Muscle of leg (tissue), 11 donors: ENCODE results near the gene GFAP. TPM values are rescaled to one million over a fixed set of nuclear protein-coding genes. Genes with fewer than 3 reads are reported as not detected.

Experiments
- DNase-seq: peaks from one replicate; pipeline ENCODE4 v3.0.0; 2013
- H3K27ac ChIP-seq: one replicate; pipeline ENCODE4 v1.5.1; 2013; ENCODE audit warnings: mild to moderate bottlenecking, low read length, control low read depth
- H3K27me3 ChIP-seq: one replicate; pipeline ENCODE4 v1.6.1; 2013; ENCODE audit warnings: low read length; ENCODE audit not compliant: control insufficient read depth, insufficient read depth
- H3K36me3 ChIP-seq: one replicate; pipeline ENCODE4 v1.6.1; 2013; ENCODE audit warnings: low read length; ENCODE audit not compliant: control insufficient read depth, insufficient read depth
- H3K4me1 ChIP-seq: one replicate; pipeline ENCODE4 v1.6.1; 2013; ENCODE audit warnings: low read length; ENCODE audit not compliant: control insufficient read depth, insufficient read depth
- H3K4me3 ChIP-seq: one replicate; pipeline ENCODE4 v1.5.1; 2013; ENCODE audit warnings: low read length, control low read depth
- H3K9me3 ChIP-seq: replicated peaks from 2 replicates; pipeline ENCODE4 v1.6.1; 2013; ENCODE audit warnings: low read depth, low read length; ENCODE audit not compliant: control insufficient read depth
- WGBS: methylation state at CpG from one replicate; pipeline ENCODE4 v1.1.5; 2013; ENCODE audit warnings: missing lambda C conversion rate; ENCODE audit not compliant: insufficient coverage; 5-methylcytosine and 5-hydroxymethylcytosine counted together
- polyA plus RNA-seq, 8 donors: library from polyadenylated mRNA; unstranded; fragments of 120-200 nt; gene quantifications; one replicate each; pipeline versions ENCODE4 v1.2.1 to v1.2.3, GENCODE V29; 2013; ENCODE audit warnings: inconsistent platforms in 1 of 8, low replicate concordance in 1 of 8; ENCODE audit not compliant: insufficient read length in 8 of 8, insufficient read depth in 1 of 8
- total RNA-seq: library from RNA; stranded (reverse); fragments of 120-200 nt; gene quantifications from one replicate; pipeline ENCODE4 v1.2.4, GENCODE V29; 2013

GFAP gene
- total and polyA plus RNA-seq, 9 donors = 0.12 to 1.1 (median 0.29) TPM

- no peak overlapping the region for H3K27ac ChIP-seq
- H3K27me3 ChIP-seq = peaks cover 22% of the 10 kb centered on the region
- H3K4me1 ChIP-seq = peaks cover 18% of the 10 kb centered on the region
- 69% methylated on average over 7 of the region's 19 CpGs for WGBS
- DNase-seq = no peak
- H3K36me3 ChIP-seq = peaks cover 16% of the 10 kb centered on the region
- H3K4me3 ChIP-seq = no peak overlapping the region
- no peaks in the 10 kb centered on the region for H3K9me3 ChIP-seq
Observed at GRCh38 chr17:44922746-44923470, 7.6 kb upstream of the GFAP start.

- no peak for DNase-seq
- peaks cover 22% of the 10 kb centered on the region for H3K27me3 ChIP-seq
- peaks cover 24% of the 10 kb centered on the region for H3K4me1 ChIP-seq
- WGBS = 91% methylated on average over 5 of the region's 6 CpGs
- peaks cover 8% of the 10 kb centered on the region for H3K36me3 ChIP-seq
- no peak overlapping the region for H3K27ac ChIP-seq
- H3K4me3 ChIP-seq = no peak overlapping the region
- no peaks in the 10 kb centered on the region for H3K9me3 ChIP-seq
Observed at GRCh38 chr17:44922136-44922535, 6.8 kb upstream of the GFAP start.

GRCh38 chr17:44921122-44921882 lies 6.0 kb upstream of the GFAP start:
- Histone ChIP-seq H3K4me3 (no peak overlapping the region), H3K36me3 (peaks cover 3% of the 10 kb centered on the region), H3K27me3 (peaks cover 22% of the 10 kb centered on the region), H3K27ac (no peak overlapping the region), H3K4me1 (peaks cover 32% of the 10 kb centered on the region), H3K9me3 (no peaks in the 10 kb centered on the region)
- peak; percentile 38 for DNase-seq
- WGBS = 17% methylated on average over 6 of the region's 11 CpGs

- Histone ChIP-seq H3K36me3 (no peaks in the 10 kb centered on the region), H3K4me1 (peaks cover 40% of the 10 kb centered on the region), H3K27me3 (peaks cover 22% of the 10 kb centered on the region), H3K4me3 (no peak overlapping the region), H3K9me3 (no peaks in the 10 kb centered on the region), H3K27ac (no peak overlapping the region)
- DNase-seq = no peak
- WGBS = 33% methylated on average over 3 of the region's 7 CpGs
Observed at GRCh38 chr17:44920565-44920940, 5.3 kb upstream of the GFAP start.

- Histone ChIP-seq H3K27me3 (peaks cover 22% of the 10 kb centered on the region), H3K36me3 (no peaks in the 10 kb centered on the region), H3K4me3 (no peak overlapping the region), H3K9me3 (no peaks in the 10 kb centered on the region), H3K27ac (no peak overlapping the region), H3K4me1 (peaks cover 43% of the 10 kb centered on the region)
- DNase-seq = peak; percentile 89
- WGBS = 12% methylated on average over 6 of the region's 9 CpGs
Observed at GRCh38 chr17:44919885-44920564, 4.7 kb upstream of the GFAP start.

GRCh38 chr17:44919411-44919810 lies 4.1 kb upstream of the GFAP start:
- H3K4me1 ChIP-seq = peaks cover 47% of the 10 kb centered on the region
- no peak overlapping the region for H3K27ac ChIP-seq
- DNase-seq = no peak
- H3K9me3 ChIP-seq = no peaks in the 10 kb centered on the region
- H3K4me3 ChIP-seq = no peak overlapping the region
- no peaks in the 10 kb centered on the region for H3K36me3 ChIP-seq
- WGBS = 43% methylated on average over 1 of the region's 2 CpGs
- peaks cover 25% of the 10 kb centered on the region for H3K27me3 ChIP-seq

- H3K27me3 ChIP-seq = peaks cover 39% of the 10 kb centered on the region
- WGBS = no CpG with 5 or more reads among the region's 2 CpGs
Observed at GRCh38 chr17:44918006-44918405, 2.7 kb upstream of the GFAP start.

GRCh38 chr17:44917456-44917855 lies 2.2 kb upstream of the GFAP start:
- peaks cover 39% of the 10 kb centered on the region for H3K27me3 ChIP-seq
- no peaks in the 10 kb centered on the region for H3K36me3 ChIP-seq
- peaks cover 47% of the 10 kb centered on the region for H3K4me1 ChIP-seq
- WGBS = 90% methylated on average over 5 of the region's 6 CpGs
- no peaks in the 10 kb centered on the region for H3K9me3 ChIP-seq
- no peak overlapping the region for H3K27ac ChIP-seq
- H3K4me3 ChIP-seq = no peak overlapping the region
- no peak for DNase-seq

More at GRCh38 chr17:44918006-44918405, 2.7 kb upstream of the GFAP start:
- Histone ChIP-seq H3K4me1 (peaks cover 47% of the 10 kb centered on the region), H3K27ac (no peak overlapping the region), H3K9me3 (no peaks in the 10 kb centered on the region), H3K4me3 (no peak overlapping the region), H3K36me3 (no peaks in the 10 kb centered on the region)
- no peak for DNase-seq

GRCh38 chr17:44916781-44917241 lies 1.5 kb upstream of the GFAP start:
- peaks cover 36% of the 10 kb centered on the region for H3K27me3 ChIP-seq
- 61% methylated on average over 7 of the region's 10 CpGs for WGBS

More at GRCh38 chr17:44916781-44917241, 1.5 kb upstream of the GFAP start:
- no peak overlapping the region for H3K4me3 ChIP-seq
- peak; percentile 54 for DNase-seq
- peak overlapping the region; percentile 55 for H3K27ac ChIP-seq
- H3K36me3 ChIP-seq = no peaks in the 10 kb centered on the region
- H3K9me3 ChIP-seq = no peaks in the 10 kb centered on the region
- H3K4me1 ChIP-seq = peaks cover 47% of the 10 kb centered on the region
